Endometrium (tissue), 2 donors: Measurements from ENCODE around the gene COL27A1.

Experiments
- FAIRE-seq: peaks from 2 replicates; lab custom pipeline; 2012; peaks lifted over from hg19 to GRCh38; lab: Jason Lieb, UNC
- donor health status: control.
- donor health status: control.

Gene COL27A1

DNA sequence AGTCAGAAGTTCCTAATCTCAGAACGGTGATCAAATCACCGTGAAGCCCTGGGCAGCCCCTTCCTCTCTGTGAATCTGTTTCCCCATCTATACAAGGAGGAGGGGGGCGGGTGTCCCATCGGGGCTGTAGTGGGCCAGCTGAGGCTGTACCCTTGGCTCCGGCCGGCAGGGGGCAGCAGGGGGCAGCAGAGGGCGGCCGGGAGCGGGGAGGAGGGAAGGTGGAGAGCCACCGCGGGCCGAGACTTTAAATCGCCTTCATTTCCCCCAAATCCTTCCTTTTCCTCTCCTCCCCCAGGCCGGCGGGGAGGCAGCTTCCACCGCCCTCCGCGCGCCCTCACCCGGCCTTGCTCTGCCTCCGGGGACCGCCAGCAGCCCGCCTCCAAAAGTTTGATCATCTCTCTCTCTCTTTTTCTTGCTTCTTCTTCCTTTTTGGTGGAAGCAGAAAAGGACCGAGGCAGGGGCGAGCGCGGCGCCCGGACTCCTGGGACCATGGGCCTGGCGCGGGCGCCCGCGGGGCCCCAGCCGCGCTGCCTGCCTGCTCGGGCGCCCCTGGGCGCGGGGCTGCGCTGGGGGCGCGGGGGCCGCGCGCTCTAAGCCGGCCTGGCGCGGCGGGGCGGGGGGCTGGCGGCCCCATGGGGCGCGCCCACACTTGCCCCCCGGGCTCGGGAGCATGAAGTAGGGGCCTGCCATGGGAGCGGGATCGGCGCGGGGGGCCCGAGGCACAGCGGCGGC is at the start of gene COL27A1:
COL27A1 (plus strand) TSS at position 275 of the 732 bp plus-strand sequence; CDS start at position 689, 414 bp downstream.
- no peak for FAIRE-seq

DNA sequence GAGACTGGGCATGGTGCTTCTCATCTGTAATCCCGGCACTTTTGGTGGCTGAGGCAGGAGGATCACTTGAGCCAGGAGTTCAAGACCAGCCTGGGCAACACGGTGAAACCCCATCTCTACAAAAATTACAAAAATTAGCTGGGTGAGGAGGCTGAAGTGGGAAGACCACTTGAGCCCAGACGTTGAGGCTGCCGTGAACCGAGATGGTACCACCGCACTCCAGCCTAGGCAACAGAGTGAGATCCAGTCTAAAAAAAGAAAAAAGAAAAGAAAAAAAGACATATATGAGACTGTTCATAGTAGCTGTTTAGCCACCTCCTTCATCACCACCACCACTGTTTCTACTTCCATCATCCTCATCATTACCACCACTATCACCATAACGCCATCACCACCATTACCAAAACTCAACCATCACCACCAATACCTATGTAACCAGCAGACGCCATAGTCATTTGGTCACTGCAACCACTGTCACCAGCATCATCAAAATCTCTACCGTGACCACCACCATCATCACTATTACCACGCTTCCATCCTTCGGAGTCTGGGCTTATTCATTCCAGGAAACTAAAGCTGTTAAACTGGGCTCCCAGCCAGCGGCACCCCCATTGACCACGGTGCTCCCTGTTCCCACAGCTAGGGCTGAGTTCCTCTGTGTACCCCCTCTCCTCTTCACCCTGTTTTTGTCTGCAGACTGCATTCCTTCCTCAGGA is 47.9 kb upstream of the COL27A1 start:
- FAIRE-seq = no peak

DNA sequence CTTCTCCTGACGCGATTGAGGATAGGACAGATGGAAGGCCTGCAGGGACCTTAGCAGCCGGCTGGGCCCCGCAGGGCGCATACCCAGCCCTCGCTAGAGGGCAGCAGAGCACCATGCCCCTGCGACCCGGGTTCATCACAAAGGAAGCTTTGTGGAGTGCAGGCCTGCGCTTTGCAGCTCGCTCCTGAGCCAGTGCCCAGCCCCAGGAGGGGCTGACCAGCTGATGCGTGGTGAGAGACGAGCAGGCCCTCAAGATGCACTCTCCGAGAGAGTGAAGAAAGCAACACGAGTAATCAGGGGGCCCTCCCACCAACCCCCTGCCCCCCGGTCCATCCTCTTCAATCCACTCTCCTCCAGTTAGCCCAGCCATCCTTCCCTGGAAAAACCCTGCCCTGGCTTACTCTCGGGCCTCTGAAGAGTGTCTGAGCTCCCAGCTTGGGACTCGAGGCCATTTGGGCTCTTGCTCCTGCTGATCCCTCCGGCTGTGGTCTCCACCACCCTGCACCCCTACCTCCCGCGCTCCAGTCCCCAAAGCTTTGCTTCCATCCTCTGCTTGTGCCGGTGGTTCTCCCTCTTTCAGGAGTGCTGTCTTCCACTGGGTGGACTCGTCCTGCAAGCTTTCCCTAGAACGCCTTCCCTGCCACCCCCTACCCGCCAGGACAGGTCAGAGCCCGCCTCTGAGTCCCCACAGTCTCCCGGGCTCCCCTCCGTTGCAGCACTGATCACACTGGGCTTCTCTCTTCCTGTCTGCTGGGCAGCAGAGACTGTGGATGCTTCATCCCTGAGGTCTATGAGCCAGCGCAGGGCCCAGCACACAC is 47.1 kb upstream of the COL27A1 start:
- FAIRE-seq = no peak

DNA sequence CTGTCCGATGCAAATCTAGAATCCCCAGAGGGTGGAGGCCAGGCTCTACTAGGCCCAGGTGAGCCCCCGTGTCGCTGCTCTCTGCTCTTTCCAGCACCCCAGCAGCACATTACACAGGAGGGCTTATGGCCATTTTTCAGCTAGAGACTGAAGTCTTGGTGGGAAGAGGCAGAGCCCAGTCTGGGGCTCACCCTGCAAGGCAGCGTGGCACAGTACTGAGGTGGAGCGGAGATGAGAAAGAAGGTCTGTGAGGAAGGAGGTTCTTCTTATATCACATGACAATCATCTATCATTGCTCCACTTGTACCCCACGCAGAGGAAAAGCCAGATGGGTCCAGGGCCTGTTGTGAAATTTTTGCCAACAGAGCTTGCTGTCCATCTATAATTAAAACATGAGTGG is 46.2 kb upstream of the COL27A1 start:
- FAIRE-seq = no peak

GRCh38 chr9:114110180-114110579 is 45.2 kb upstream of the COL27A1 start:
- no peak for FAIRE-seq

- FAIRE-seq = no peak
Observed at GRCh38 chr9:114112325-114112724, 43.0 kb upstream of the COL27A1 start.

- FAIRE-seq = no peak
Observed at GRCh38 chr9:114112778-114113584, 42.4 kb upstream of the COL27A1 start.

DNA sequence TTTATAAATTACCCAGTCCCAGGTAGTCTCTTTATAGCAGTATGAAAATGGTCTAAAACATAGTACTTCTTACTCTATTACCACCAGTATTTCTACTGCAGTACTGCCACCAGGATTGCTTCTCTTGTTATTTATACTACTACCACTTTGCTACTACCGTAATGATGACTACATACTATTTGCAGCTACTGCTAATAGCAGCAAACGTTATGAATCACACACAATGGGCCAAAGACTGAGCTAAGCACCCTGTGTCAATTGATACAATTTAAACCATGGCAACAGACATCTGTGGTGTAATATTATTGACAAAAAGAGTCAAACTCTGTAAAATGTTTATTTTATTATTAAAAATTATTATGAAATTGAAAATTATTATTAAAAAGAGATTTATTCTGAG is 41.0 kb upstream of the COL27A1 start:
- FAIRE-seq = no peak

GRCh38 chr9:114115654-114116125 is 39.6 kb upstream of the COL27A1 start:
- no peak for FAIRE-seq

GRCh38 chr9:114116126-114116747 is 39.1 kb upstream of the COL27A1 start:
- no peak for FAIRE-seq

- FAIRE-seq = no peak
Observed at GRCh38 chr9:114117614-114117995, 37.7 kb upstream of the COL27A1 start.

- FAIRE-seq = no peak
Observed at GRCh38 chr9:114117996-114118830, 37.1 kb upstream of the COL27A1 start.

- no peak for FAIRE-seq
Observed at GRCh38 chr9:114119242-114120191, 35.8 kb upstream of the COL27A1 start.

DNA sequence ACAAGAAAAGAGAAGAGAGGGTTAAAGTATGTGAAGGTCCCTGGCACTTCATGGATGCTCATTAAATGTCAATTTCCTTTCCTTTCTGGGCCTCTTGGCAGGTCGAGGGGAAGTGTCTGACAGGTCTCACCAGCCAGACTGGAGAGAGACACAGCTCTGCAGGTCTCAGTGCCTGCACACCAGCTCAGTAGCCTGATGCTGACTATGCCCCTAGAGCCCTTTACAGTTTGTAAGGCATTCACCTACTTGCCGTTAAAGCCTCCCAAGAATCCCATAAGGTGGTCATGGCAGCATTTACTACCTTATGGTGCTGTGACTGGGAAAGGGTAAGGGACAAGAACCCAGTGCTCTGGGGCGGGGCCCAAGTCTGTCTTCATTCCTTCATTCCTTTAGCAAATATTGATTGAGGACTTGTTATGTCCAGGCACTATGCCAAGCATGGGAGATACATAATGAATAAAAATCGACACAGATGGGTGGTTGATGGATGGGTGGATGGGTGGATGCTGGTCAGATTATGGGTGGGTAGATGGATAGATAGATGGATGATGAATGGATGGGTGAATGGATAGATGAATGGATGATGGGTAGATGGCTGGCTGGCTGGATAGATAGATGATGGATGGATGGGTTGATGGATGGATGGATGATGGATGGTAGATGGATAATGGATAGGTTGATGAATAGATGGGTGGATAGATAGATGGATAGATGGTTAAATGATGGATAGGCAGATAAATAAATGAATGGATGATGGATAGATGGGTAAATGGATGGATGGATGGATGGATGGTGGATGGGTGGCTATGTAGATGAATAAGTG is 34.9 kb upstream of the COL27A1 start:
- FAIRE-seq = no peak

- FAIRE-seq = no peak
Observed at GRCh38 chr9:114121227-114122135, 33.9 kb upstream of the COL27A1 start.

DNA sequence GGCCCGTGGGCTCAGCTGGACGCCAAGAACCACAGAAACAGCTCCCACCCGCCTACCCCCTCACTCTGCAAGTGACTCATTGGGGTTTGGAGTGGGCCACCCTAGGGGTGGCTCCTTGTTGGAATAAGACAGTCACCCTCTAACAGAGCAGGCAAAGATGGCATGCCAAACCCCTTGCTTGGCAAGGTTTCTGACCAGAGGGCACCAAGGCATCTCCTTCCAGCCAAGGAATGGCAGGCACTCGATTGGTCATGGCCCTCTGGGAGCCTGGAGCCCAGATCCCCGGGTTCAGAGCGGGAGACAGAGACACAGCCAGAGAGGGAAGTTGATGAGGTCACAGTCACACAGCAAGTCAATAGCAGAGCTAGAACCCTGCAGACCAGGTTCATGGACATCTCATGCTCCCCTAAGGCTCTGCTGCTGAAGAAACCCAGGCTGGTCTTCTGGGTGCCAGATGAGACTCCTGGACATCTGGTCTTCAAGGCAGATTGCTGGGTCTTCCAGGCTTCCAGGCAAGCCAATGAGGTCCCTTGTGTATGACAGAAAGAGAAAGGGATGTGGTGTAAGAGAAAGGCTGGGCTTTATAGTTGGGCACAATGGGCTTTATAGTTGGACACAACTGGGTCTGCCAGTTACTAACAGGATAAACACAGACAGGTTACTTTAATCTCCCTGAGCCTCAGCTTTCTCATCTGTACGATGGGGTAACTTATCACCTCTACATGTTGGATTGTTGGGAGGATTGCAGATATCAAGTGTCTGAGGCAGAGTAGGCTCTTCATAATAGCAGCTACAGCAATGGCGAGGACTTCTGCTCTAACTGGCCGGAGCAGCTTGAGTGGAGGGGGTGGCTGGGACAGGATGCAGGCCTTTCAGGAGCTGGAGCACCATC is 33.0 kb upstream of the COL27A1 start:
- FAIRE-seq = no peak
